IMR-90 (cell line): ENCODE data around the gene SPON1. TPM values are rescaled to one million over a fixed set of nuclear protein-coding genes. Genes with fewer than 3 reads are reported as not detected.

Experiments
- ATAC-seq: fragments of 200-7000 bp; cut with Tn5 transposase; 2 replicates; pipeline ENCODE4 v1.9.1; 2020; ENCODE audit warnings: low read depth, mild to moderate bottlenecking, moderate library complexity
- BruUV-seq: library from RNA; stranded (reverse); fragments of 400-500 nt; replicated peaks from 2 replicates; lab custom pipeline; 2021; lab: Mats Ljungman, UMichigan
- CTCF ChIA-PET: fragments of 300-600 bp; formaldehyde crosslinking; extraction: SDS; loops from one replicate; lab custom pipeline; 2021; ENCODE audit warnings: antibody characterized with exemption; lab: Yijun Ruan, JAX
- POLR2A ChIA-PET: fragments of 300-600 bp; sonication (Branson Sonifier 250); formaldehyde crosslinking; loops from one replicate; lab custom pipeline; 2022; ENCODE audit warnings: antibody characterized with exemption; ENCODE audit not compliant: unreplicated experiment; lab: Charles Lee
- DNase-seq: peaks from one replicate; pipeline ENCODE4 v3.0.0; 2013
- H2AFZ ChIP-seq: replicated peaks from 2 replicates; pipeline ENCODE3; 2013; ENCODE audit warnings: low read length, mild to moderate bottlenecking; ENCODE audit not compliant: poor library complexity
- H2AK5ac ChIP-seq: 2 replicates; pipeline ENCODE4 v1.6.1; 2013; ENCODE audit warnings: low read depth, low read length, inconsistent platforms
- H2AK9ac ChIP-seq: replicated peaks from 2 replicates; pipeline ENCODE3; 2013; ENCODE audit warnings: mild to moderate bottlenecking, low read depth, low read length, moderate library complexity; ENCODE audit not compliant: poor library complexity
- H2BK120ac ChIP-seq: 2 replicates; pipeline ENCODE4 v1.6.1; 2013; ENCODE audit warnings: low read depth, low read length, inconsistent platforms
- H2BK15ac ChIP-seq: 3 replicates; pipeline ENCODE4 v1.6.1; 2013; ENCODE audit warnings: low read depth, low read length, inconsistent platforms
- H2BK20ac ChIP-seq: 2 replicates; pipeline ENCODE4 v1.6.1; 2013; ENCODE audit warnings: low read depth, mild to moderate bottlenecking, inconsistent platforms, low read length, moderate library complexity
- H2BK5ac ChIP-seq: 2 replicates; pipeline ENCODE4 v1.6.1; 2013; ENCODE audit warnings: mild to moderate bottlenecking, low read depth, low read length, inconsistent platforms; ENCODE audit not compliant: poor library complexity, severe bottlenecking
- H3K14ac ChIP-seq: replicated peaks from 2 replicates; pipeline ENCODE4 v1.6.1; 2013; ENCODE audit warnings: low read depth, low read length, inconsistent platforms
- H3K18ac ChIP-seq: 2 replicates; pipeline ENCODE4 v1.6.1; 2013; ENCODE audit warnings: low read depth, low read length, control low read depth
- H3K23ac ChIP-seq: 2 replicates; pipeline ENCODE4 v1.6.1; 2013; ENCODE audit warnings: low read depth, low read length, inconsistent platforms
- H3K27ac ChIP-seq: 2 replicates; pipeline ENCODE4 v1.5.1; 2013; ENCODE audit warnings: mild to moderate bottlenecking, control low read depth, low read length; ENCODE audit not compliant: insufficient read depth
- H3K27me3 ChIP-seq: 2 replicates; pipeline ENCODE4 v1.6.1; 2013; ENCODE audit warnings: low read length; ENCODE audit not compliant: control insufficient read depth, insufficient read depth
- H3K36me3 ChIP-seq: 2 replicates; pipeline ENCODE4 v1.6.1; 2013; ENCODE audit warnings: low read length, mixed read lengths; ENCODE audit not compliant: control insufficient read depth, insufficient read depth
- H3K4ac ChIP-seq: 2 replicates; pipeline ENCODE4 v1.6.1; 2013; ENCODE audit warnings: low read depth, low read length, inconsistent platforms
- H3K4me1 ChIP-seq: 2 replicates; pipeline ENCODE4 v1.6.1; 2013; ENCODE audit warnings: low read length, mixed read lengths; ENCODE audit not compliant: control insufficient read depth, insufficient read depth
- H3K4me2 ChIP-seq: 2 replicates; pipeline ENCODE4 v1.6.1; 2013; ENCODE audit warnings: low read depth, mild to moderate bottlenecking, control low read depth, low read length, moderate library complexity
- H3K4me3 ChIP-seq: 2 replicates; pipeline ENCODE4 v1.5.1; 2013; ENCODE audit warnings: low read depth, mild to moderate bottlenecking, control low read depth, low read length, moderate library complexity; ENCODE audit not compliant: insufficient read depth
- H3K56ac ChIP-seq: 2 replicates; pipeline ENCODE4 v1.6.1; 2013; ENCODE audit warnings: low read length, inconsistent platforms; ENCODE audit not compliant: insufficient read depth; ENCODE audit errors: extremely low read depth
- H3K79me1 ChIP-seq, 2 experiments: 2 replicates each; pipeline ENCODE4 v1.6.1; 2013; ENCODE audit warnings: low read length in 2 of 2, inconsistent platforms in 1 of 2, low read depth in 1 of 2
- H3K9ac ChIP-seq: 2 replicates; pipeline ENCODE4 v1.6.1; 2013; ENCODE audit warnings: low read depth, low read length, control low read depth
- H3K9me1 ChIP-seq: 2 replicates; pipeline ENCODE4 v1.6.1; 2013; ENCODE audit warnings: low read length, inconsistent platforms; ENCODE audit not compliant: insufficient read depth
- H3K9me3 ChIP-seq: 2 replicates; pipeline ENCODE4 v1.6.1; 2013; ENCODE audit warnings: low read length; ENCODE audit not compliant: control insufficient read depth, insufficient read depth
- H4K20me1 ChIP-seq: 2 replicates; pipeline ENCODE4 v1.6.1; 2013; ENCODE audit warnings: low read length, inconsistent platforms; ENCODE audit not compliant: insufficient read depth
- H4K5ac ChIP-seq: 2 replicates; pipeline ENCODE4 v1.6.1; 2013; ENCODE audit warnings: mild to moderate bottlenecking, low read depth, low read length, control low read depth
- H4K8ac ChIP-seq, 2 experiments: 2 replicates each; pipeline ENCODE4 v1.6.1; 2013; ENCODE audit warnings: low read depth in 2 of 2, low read length in 2 of 2, control low read depth in 1 of 2, inconsistent platforms in 1 of 2
- H4K91ac ChIP-seq: 2 replicates; pipeline ENCODE4 v1.6.1; 2013; ENCODE audit warnings: low read depth, low read length, inconsistent platforms; ENCODE audit not compliant: insufficient read depth
- BHLHE40 ChIP-seq: fragments of 150-350 bp; IDR thresholded peaks from 2 replicates; pipeline ENCODE4 v1.6.1; 2016; ENCODE audit warnings: mild to moderate bottlenecking, low read depth, low read length
- CEBPB ChIP-seq: IDR thresholded peaks from 2 replicates; pipeline ENCODE4 v1.6.1; 2012; ENCODE audit warnings: low read depth, low read length, improper control_type of control experiment
- CHD1 ChIP-seq: IDR thresholded peaks from 2 replicates; pipeline ENCODE4 v1.6.1; 2012; ENCODE audit warnings: low read depth, low read length, improper control_type of control experiment
- ELK1 ChIP-seq: fragments of 150-350 bp; IDR thresholded peaks from 2 replicates; pipeline ENCODE4 v1.6.1; 2016; ENCODE audit warnings: low read depth, mild to moderate bottlenecking, low read length, moderate library complexity, borderline replicate concordance
- FOS ChIP-seq: fragments of 150-350 bp; IDR thresholded peaks from 2 replicates; pipeline ENCODE4 v1.6.1; 2016; ENCODE audit warnings: low read depth, low read length
- MAFK ChIP-seq: IDR thresholded peaks from 2 replicates; pipeline ENCODE4 v1.6.1; 2012; ENCODE audit warnings: low read depth, low read length, improper control_type of control experiment
- MAZ ChIP-seq: IDR thresholded peaks from 2 replicates; pipeline ENCODE4 v1.6.1; 2012; ENCODE audit warnings: low read depth, mild to moderate bottlenecking, low read length, improper control_type of control experiment, moderate library complexity, borderline replicate concordance
- MXI1 ChIP-seq: IDR thresholded peaks from 2 replicates; pipeline ENCODE4 v1.6.1; 2012; ENCODE audit warnings: low read depth, mild to moderate bottlenecking, low read length, moderate library complexity, borderline replicate concordance
- NFE2L2 ChIP-seq: fragments of 150-350 bp; IDR thresholded peaks from 2 replicates; pipeline ENCODE4 v1.6.1; 2016; ENCODE audit warnings: low read depth, mild to moderate bottlenecking, low read length
- POLR2A ChIP-seq: IDR thresholded peaks from 2 replicates; pipeline ENCODE4 v1.6.1; 2012; ENCODE audit warnings: mild to moderate bottlenecking, low read depth, low read length
- RAD21 ChIP-seq: IDR thresholded peaks from 2 replicates; pipeline ENCODE4 v1.6.1; 2012; ENCODE audit warnings: low read length, improper control_type of control experiment
- RCOR1 ChIP-seq: IDR thresholded peaks from 2 replicates; pipeline ENCODE4 v1.6.1; 2012; ENCODE audit warnings: mild to moderate bottlenecking, low read length, improper control_type of control experiment; ENCODE audit not compliant: insufficient replicate concordance
- RFX5 ChIP-seq: IDR thresholded peaks from 2 replicates; pipeline ENCODE4 v1.8.0; 2012; ENCODE audit warnings: low read depth, mild to moderate bottlenecking, low read length, moderate library complexity
- SMC3 ChIP-seq: fragments of 150-350 bp; IDR thresholded peaks from 2 replicates; pipeline ENCODE4 v1.6.1; 2016; ENCODE audit warnings: low read depth, mild to moderate bottlenecking, antibody characterized with exemption, low read length, moderate library complexity
- WGBS, 2 experiments: methylation state at CpG; one replicate each; pipeline versions ENCODE4 v1.1.5 to v1.1.7; 2013; ENCODE audit warnings: missing lambda C conversion rate in 2 of 2; ENCODE audit not compliant: insufficient read length in 1 of 2; ENCODE audit errors: extremely low coverage in 2 of 2; 5-methylcytosine and 5-hydroxymethylcytosine counted together
- dilution Hi-C: fragments of 300-500 bp; cut with HindIII; formaldehyde crosslinking; loops from one replicate; pipeline ENCODE4 v1.14.3; 2018; ENCODE audit warnings: low sequenced_read_pairs; ENCODE audit not compliant: unreplicated experiment
- in situ Hi-C: fragments of 300-500 bp; cut with MboI; formaldehyde crosslinking; loops from 3 replicates; pipeline ENCODE4 v1.14.3; 2019; ENCODE audit warnings: low sequenced_read_pairs, inconsistent platforms, mixed read lengths
- intact Hi-C: fragments of 100-400 bp; cut with micrococcal nuclease; formaldehyde crosslinking; loops from 2 replicates; pipeline ENCODE4 v1.10.0; 2022
- polyA plus RNA-seq, 3 experiments: library from polyadenylated mRNA; depleted of rRNA; stranded (reverse); fragments of >200 nt; gene quantifications; 2 replicates each; pipeline ENCODE4 v1.2.3, GENCODE V29; 2012; ENCODE audit warnings: low replicate concordance in 1 of 3
- total RNA-seq: library from RNA; depleted of rRNA; stranded (reverse); fragments of >200 nt; gene quantifications from 2 replicates; pipeline ENCODE4 v1.2.3, GENCODE V29; 2012
- TF ChIP-seq, protein P1 (sequence below): conservative IDR thresholded peaks from 2 replicates; pipeline ENCODE4 v1.5.1; 2012; ENCODE audit warnings: mild to moderate bottlenecking, low read depth, low read length, improper control_type of control experiment
- TF ChIP-seq, protein P2 (sequence below): fragments of 150-350 bp; IDR thresholded peaks from 2 replicates; pipeline ENCODE4 v1.6.1; 2017; ENCODE audit warnings: mild to moderate bottlenecking, antibody characterized with exemption, low read length, low read depth

SPON1 gene
- total and polyA plus RNA-seq, 2 of the 4 experiments (the other 2 are of a cell fraction) = 0.62 to 0.72 TPM

DNA sequence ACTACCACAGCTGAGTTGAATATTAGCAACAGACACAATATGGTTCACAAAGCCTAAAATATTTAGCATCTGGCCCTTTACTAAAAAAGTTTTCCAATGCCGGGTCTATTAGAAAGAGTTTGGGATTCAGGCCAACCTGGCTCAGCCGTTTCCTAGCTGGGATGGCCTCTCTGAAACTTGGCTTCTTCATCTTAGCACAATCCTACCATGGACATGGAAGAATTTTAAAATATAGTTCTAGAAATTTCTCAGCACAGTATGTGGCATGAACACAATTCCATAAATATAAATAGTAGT is 292.7 kb downstream of the SPON1 start:
- H2BK5ac ChIP-seq = no peak overlapping the region
- DNase-seq = no peak
- H2AK5ac ChIP-seq = no peak overlapping the region
- WGBS, 2 experiments = no CpG with 5 or more reads among the region's 2 CpGs
- no peak overlapping the region for H4K91ac ChIP-seq
- dilution Hi-C loops = no loop called here
- no peak overlapping the region for H3K4ac ChIP-seq
- no peak overlapping the region for H2BK20ac ChIP-seq
- no peak overlapping the region for H4K5ac ChIP-seq
- H2AFZ ChIP-seq = no peak overlapping the region
- no peak overlapping the region for H3K18ac ChIP-seq
- H3K27ac ChIP-seq = no peak overlapping the region
- H3K79me1 ChIP-seq = no peaks in the 10 kb centered on the region
- H4K8ac ChIP-seq = no peak overlapping the region
- H3K4me1 ChIP-seq = peaks cover 11% of the 10 kb centered on the region
- intact Hi-C loops = no loop called here
- TF ChIP-seq FOS (no peak), MXI1 (no peak), RCOR1 (no peak), BHLHE40 (no peak), CHD1 (no peak), MAFK (no peak), SMC3 (no peak), POLR2A (no peak), ELK1 (no peak), RFX5 (no peak), NFE2L2 (no peak), MAZ (no peak), CEBPB (no peak), RAD21 (no peak)
- TF ChIP-seq, protein P1, sequence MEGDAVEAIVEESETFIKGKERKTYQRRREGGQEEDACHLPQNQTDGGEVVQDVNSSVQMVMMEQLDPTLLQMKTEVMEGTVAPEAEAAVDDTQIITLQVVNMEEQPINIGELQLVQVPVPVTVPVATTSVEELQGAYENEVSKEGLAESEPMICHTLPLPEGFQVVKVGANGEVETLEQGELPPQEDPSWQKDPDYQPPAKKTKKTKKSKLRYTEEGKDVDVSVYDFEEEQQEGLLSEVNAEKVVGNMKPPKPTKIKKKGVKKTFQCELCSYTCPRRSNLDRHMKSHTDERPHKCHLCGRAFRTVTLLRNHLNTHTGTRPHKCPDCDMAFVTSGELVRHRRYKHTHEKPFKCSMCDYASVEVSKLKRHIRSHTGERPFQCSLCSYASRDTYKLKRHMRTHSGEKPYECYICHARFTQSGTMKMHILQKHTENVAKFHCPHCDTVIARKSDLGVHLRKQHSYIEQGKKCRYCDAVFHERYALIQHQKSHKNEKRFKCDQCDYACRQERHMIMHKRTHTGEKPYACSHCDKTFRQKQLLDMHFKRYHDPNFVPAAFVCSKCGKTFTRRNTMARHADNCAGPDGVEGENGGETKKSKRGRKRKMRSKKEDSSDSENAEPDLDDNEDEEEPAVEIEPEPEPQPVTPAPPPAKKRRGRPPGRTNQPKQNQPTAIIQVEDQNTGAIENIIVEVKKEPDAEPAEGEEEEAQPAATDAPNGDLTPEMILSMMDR = no peak
- TF ChIP-seq, protein P2, sequence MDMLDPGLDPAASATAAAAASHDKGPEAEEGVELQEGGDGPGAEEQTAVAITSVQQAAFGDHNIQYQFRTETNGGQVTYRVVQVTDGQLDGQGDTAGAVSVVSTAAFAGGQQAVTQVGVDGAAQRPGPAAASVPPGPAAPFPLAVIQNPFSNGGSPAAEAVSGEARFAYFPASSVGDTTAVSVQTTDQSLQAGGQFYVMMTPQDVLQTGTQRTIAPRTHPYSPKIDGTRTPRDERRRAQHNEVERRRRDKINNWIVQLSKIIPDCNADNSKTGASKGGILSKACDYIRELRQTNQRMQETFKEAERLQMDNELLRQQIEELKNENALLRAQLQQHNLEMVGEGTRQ = no peak
- H3K27me3 ChIP-seq = peaks cover 31% of the 10 kb centered on the region
- no peak overlapping the region for H3K14ac ChIP-seq
- BruUV-seq = no TSS peak
- no peak for ATAC-seq
- in situ Hi-C loops = loop anchor here (25.0 kb wide), 1 partner anchor 632 kb away; the partner anchor contains the start of gene CYP2R1
- no peaks in the 10 kb centered on the region for H3K9me3 ChIP-seq
- H2BK15ac ChIP-seq = no peak overlapping the region
- H3K4me2 ChIP-seq = no peak overlapping the region
- H4K20me1 ChIP-seq = no peaks in the 10 kb centered on the region
- POLR2A ChIA-PET = no interaction called here
- H3K23ac ChIP-seq = no peak overlapping the region
- H3K9ac ChIP-seq = no peak overlapping the region
- H3K4me3 ChIP-seq = no peak overlapping the region
- CTCF ChIA-PET = interaction anchor here (1.0 kb wide), 1 partner anchor 200 kb away, joined by 3 read pairs; no protein-coding TSS in a partner anchor
- no peak overlapping the region for H2BK120ac ChIP-seq
- H2AK9ac ChIP-seq = no peak overlapping the region
- no peaks in the 10 kb centered on the region for H3K9me1 ChIP-seq
- no peak overlapping the region for H3K56ac ChIP-seq
- H3K36me3 ChIP-seq = no peaks in the 10 kb centered on the region
